Glomerular visceral epithelial cell (primary cell): ENCODE results near the gene ING3.

Source experiments
- DNase-seq: peaks from one replicate; pipeline ENCODE4 v3.0.0-alpha.2; 2016; ENCODE audit errors: extremely low spot score

The ING3 gene, protein sequence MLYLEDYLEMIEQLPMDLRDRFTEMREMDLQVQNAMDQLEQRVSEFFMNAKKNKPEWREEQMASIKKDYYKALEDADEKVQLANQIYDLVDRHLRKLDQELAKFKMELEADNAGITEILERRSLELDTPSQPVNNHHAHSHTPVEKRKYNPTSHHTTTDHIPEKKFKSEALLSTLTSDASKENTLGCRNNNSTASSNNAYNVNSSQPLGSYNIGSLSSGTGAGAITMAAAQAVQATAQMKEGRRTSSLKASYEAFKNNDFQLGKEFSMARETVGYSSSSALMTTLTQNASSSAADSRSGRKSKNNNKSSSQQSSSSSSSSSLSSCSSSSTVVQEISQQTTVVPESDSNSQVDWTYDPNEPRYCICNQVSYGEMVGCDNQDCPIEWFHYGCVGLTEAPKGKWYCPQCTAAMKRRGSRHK

DNA sequence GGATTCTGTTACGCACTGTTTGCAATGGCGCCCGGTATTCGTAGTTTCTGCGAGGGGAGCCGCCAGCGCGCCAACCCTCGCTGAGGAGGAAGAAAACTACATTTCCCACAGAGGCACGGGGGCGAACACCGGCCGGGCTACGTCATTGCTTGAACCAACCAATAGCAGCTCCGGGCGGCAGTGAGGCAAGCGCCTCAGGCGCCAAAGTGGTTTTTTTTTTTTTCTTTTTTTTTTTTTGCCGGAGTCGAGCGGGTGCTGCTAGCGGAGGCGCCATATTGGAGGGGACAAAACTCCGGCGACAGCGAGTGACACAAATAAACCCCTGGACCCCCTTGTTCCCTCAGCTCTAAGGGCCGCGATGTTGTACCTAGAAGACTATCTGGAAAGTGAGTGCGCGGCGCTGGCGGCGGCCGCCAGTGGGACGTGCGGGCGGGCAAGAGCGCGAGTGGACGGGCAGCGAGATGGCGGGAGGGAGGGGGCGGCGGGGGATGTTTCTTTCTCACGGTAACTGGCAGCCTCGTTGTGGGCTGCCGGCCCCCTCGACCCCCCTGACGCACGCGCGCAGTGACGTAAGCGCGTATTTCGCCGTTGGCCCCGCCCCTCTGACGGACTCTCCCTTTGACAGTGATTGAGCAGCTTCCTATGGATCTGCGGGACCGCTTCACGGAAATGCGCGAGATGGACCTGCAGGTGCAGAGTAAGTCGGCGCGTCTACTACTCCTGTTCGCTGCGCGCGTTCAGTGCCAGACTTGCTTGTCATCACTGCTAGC, at the start of gene ING3:
Gene ING3, plus strand, starts transcription at position 239 of the 770 bp plus-strand sequence. Its CDS starts 120 bp downstream, at position 359.
- peak; percentile 98 for DNase-seq

DNA sequence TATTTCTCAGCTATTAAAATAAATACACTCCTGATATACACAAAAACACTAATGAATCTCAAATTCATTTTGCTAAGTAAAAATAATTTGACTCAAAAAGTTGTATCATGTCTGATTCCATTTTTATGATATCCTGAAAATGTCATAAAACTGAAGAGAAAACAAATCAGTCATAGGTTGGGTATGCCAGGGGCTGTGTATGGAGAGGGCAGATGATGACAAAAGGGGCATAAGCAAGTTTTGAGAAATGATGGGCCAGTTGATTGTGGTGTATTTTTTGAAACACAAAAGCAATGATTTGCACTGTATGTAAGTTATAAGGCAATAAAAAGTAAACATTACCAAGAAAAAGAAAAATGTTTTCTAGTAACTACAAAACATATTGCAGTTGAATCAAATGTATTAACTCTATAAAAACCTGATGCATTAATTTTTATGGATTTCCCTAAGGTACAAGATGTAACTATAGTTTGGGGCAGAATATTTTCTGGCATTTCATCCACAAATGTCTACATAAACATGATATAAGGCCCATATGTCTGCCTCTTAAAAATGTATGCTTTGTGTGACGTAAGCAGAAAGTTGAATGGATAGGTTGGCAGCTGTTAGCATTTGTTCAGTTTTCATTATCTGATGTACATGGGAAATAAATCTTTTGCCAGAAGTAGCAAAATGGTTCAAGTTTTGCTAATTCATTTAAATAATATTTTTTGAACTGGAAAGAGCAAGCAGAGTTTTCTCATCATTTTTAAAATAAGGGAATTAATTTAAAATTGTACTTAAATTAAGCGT, 35.1 kb upstream of the ING3 start:
- DNase-seq: no peak

DNA sequence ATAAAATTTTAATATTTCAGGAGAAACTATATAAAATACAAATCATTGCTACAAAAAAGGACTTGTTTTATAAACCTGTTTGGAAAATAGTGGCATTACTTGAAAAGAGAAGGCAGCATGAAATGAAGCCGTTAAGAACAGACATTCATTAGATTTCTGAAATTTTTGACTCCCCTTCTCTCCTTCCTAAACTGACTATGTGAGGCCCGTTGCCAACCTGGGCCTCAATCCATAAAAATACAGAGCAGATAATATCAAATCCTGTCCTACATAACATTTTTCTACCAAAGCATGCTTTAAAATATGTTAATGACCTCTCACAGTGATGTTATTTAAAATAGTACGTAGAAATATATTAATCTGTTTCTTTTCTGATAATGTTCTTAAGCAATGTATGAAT, 34.5 kb upstream of the ING3 start:
- DNase-seq: no peak

DNA sequence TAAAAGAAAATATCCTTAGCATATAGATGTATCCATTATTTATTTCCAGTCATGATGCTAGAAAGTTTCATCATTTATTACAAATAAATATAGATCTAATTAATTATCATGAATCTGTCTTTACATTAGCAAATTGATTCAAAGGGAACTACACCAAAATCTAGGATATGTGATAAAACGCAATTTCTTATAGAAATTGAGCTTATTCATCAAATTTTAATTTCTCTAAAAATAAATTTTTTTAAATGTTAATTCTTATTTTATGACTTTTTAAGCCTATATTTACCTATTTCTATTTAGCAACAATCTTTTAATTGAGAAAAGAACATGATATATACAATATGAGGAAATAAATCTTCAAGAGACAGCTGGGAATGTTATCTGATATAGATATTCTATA, 34.0 kb upstream of the ING3 start:
- no peak for DNase-seq

DNA sequence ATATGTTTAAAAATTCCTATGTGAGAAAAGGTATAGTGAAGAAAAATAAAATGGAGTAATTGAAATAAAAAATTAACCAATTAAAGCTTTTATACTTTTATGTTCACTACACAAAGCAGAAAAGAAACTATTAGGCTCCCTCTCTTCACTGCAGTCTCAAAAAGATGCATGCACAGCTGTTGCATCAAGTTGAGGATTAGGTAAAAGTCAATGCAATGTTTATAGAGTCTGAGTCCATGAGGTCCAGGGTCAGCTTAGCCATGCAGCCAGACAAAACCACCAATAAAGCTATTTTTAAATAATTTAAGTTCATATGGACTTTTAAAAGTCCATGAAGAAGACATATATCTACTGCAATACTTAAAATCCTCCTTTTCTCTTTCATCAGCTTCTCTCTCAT, 31.1 kb upstream of the ING3 start:
- DNase-seq: no peak

DNA sequence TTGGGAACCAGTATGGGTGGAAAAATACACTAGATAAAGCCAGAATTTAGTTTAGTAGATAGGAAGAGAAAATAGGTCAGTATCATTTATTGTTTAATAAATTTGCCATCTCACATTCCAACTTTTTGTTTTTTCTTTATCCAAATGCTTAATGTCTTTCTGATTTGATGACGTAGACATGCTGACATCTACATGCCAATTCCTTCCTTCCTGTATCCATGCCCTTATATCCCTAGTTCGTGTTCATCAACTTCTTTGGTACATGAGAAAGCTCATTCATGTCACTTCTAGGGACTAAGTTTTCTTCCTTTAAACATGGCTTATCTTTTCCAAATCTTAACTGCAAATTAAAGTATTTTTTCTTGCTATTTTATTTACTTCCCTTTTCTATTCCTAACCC, 30.5 kb upstream of the ING3 start:
- DNase-seq: no peak

DNA sequence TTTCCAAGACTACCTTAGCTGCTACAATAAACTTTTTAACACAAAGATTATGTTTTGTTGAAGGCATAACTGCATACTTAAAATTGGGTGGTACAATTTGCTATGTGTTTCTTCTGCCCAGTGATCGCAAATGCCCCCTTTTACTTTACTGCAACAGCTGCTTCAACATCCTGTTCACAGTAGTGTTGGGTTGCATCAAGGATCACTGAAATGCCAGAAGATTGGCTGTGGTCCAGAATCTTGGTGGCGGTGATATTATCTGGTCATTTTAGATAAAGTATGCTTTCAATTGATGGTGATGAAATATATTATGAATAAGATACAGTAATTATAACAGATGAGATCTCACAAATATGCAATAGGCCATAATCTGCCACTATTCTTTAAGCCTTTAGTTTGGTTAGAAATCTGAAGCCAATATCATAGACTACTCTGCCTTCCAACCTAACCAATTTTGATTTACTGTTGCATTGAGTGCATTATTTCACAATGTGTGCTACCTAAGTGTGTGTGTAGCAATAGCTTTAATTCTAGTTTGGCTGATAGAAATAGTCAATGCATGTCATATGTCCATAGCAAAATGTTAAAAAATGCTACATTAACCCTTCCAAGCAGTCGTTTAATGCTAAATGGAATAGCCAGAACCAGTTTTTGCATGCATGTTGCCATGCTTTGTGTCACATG, 29.8 kb upstream of the ING3 start:
- no peak for DNase-seq

DNA sequence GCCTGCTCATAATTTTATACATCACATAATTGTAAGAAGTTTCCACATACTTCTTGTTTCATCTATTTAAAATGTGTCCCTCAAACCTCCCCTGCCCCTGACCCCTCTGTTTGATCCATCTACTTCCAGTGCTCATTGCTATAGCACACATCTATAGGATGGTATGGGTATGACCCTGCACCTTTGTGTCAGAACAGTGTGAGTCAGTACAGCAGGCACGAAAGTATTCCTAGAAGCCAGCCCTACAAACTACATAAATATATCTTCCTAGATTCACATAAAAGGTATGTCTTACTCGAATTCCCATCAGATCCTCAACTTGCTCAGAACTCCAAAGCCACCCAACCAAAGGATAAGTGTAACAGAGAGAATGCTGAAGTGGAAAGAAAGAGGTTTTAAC, 25.7 kb upstream of the ING3 start:
- no peak for DNase-seq

DNA sequence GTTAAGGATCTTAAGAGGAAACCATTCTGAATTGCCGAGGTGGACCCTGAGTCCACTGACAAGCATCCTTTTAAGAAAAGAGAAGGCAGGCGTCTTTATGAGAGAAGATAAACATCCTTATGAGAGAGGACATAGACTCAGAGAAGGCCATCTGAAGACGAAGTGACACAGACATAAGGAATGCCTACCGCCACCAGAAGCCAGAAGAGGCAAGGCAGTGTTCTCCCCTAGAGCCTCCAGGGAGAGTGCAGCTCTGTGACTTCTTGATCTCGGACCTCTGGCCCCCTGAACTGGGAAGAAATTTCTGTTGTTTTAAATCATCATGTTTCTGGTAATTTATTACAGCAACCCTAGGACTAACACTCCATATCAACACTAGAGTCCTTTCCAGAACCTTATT, 25.2 kb upstream of the ING3 start:
- no peak for DNase-seq

DNA sequence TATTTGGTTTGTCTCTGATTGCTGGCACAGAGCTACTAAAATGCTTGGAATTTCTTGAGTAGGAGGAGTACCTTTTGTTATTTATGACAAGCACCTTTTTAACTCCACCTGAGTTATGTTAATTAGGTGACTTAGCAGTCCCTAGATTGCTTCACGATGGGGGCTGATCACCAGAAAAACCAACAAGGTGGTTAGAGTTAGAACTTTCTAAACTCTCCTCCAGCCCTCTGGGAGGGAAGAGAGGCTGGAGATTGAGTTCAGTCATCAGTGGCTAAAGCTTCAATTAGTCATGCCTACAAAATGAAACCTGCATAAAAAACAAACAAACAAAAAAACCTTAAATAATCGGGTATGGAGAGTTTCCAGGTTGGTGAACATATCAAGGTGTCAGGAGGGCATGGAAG, 23.6 kb upstream of the ING3 start:
- no peak for DNase-seq

DNA sequence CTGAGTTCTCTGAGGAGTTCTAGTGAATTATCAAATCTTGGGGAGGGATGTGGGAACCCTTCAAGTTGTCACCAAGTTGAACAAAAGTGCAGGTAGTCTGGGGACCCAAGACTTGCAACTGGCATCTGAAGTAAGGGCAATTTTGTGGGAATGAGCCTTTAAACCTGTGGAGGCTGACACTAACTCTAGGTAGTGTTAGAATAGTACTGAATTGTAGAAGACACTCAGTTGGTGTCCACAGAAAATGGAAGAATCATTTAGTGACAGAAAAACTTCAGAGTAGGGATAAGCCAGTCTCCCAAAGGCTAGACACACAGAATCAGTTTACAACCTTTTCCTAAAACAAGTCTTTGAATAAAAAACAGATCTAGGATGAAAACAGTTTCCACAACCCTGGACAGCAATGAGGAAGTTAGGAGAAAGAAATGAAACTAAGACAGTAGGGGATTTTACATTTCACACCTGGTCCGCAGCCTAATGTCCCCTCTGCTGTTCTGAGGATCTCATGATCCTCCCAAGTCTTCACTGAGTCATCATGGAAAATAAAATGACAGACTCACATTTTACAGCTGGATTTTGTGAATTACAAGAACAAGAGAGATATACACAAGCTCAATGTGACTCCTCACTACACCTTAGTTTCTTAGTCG, 23.0 kb upstream of the ING3 start:
- no peak for DNase-seq

DNA sequence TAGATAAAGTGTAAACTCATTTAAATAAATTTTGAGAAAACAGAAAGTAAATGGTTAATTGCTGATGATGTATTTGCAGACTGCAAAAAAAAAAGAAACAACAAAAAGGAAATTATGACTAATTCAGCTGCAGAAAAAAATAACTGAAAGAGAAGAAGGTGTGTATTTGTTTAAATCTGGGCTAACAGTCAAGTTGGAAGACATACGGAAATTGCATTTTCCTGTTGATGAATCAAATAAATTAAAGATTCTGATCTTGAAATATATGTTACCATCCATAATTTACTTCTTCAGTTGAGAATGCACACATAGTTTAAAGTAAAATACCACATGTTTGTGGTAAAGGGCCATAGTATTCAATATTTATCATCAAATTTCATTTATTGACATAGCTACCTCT, 19.3 kb upstream of the ING3 start:
- no peak for DNase-seq

DNA sequence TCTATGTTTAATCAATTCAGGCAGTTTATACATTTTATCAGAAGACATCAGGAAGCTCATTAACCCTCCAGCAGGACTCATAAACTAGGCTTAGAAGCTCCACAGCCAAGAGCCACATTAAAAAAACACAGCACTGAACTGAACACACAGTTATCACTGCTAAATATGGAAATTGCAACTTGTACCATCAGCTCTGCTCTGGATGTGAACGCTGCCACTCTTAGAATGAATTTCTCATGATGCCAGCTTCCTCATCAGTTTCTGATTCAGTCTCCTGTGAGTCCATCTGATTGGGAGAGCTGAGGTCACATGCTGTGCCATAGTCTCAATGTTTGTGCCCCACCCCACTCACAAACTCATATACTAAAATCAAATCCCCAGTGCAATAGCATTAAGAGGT, 17.1 kb upstream of the ING3 start:
- no peak for DNase-seq

DNA sequence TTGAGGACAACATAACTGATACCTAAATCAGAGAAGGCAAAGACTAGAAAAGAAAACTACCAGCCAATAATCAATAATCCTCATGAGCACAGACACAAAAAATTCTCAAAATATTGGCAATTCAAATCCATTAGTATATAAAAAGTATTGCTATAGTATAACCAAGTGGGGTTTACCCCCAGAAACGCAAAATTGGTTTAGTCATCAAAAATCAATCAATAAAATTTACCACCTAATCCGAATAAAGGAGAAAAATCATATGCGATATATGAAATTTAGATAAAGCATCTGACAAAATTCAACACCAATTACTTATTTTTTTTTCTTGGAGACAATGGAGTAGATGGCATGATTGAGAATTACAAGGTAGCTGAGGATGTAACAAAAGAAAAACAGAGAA, 11.2 kb upstream of the ING3 start:
- DNase-seq: no peak

DNA sequence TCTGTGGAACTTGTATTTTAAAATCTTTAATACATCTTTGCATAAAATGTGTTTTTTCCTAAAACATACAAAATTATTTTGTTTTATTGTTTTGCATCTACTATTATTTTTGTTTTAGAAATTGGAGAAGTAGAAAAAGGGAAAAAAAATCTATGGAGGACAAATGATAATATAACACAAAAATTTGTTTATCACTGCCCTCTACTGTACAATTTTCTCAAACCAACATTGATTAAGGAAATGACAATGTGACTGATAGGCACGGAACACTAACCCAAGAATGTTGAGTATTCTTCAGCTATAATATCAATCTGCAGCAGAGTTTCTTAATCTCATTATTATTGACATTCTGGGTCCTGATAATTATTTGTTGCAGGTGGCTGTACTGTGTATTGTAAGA, 9.5 kb upstream of the ING3 start:
- peak; percentile 3 for DNase-seq

DNA sequence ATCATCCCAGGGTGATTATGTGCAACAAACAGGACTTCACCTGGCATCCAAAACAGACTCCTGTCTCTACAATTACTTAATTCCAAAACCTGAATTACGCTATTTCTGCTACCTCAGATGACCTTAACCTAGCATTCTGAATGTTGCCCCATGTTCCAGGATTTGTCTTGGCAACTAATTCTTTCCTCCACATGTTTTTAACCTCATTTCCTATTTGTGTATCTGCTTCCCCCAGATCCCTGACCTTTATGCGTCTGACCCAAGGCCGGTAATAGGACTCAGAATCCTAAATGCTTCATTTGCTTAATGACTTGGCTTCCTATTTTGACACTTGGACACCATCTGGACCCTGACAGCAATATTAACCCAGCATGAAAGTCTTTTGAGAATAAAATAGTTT, 8.7 kb upstream of the ING3 start:
- no peak for DNase-seq

DNA sequence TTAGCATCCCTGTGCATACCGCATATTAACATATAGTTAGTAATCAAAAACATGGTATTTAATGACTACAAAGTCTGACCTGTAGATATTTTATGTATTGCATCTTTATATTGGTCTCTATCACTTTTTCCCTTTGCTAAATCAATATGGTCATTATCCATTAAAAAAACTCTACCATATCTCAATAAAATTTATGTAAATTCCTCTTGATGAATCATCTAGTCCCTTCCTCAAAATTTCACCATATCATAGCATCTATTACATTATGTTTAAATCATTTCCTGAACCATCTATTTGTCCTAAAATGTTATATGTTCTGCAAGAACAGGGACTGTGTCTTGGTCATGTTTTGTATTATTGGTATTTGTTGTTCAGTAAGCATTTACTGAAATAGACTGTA, 7.7 kb upstream of the ING3 start:
- DNase-seq: no peak

DNA sequence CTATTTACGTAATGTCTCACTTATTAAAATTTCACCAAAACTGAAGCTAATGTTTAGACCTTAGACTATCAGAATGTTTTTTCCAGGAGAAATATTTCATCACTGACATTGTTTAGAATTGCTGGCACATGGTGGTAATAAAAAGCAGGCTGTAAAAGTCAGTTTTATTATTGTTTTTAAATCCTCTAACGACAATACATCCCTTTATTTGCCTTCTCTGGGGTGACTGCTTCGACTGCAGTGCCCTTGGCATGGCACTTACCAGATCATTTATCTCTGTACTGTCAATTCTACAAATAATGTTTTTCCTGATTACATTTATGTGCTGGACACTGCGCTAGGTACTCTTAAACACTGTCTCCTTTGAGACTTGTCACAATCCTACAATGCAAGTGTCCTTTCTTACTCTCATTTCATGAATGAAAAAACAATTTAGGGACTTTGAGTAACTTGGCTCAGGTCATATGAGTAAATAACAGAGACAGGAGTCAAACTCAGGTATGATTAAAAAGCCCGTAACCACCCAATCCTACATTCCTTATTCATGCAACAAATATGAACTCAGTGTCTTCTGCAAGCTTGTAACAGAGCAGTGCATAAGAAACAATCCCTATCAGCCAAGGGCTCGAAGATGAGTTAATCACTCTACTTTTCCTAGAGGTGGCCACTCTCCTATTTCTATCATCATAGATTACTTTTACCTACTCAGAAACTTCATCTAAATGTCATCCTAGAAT, 5.6 kb upstream of the ING3 start:
- DNase-seq: no peak

DNA sequence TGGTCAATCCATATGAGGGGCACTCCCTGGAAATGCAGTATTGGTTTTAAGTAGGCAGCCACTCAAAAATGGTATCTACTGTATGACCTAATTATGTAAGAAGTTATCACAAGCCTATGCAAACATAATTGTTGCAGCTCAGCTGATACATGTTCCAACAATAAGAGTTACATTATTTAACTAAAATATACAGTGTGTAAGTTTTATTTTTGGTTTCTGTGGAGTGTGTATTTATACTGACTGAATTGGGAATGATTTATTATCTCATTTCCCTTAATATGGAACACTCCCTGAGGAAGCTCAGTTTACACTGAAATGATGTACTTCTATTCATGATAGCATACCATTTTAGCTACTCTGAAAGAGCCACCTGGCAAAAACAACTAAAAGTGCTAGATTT, 2.6 kb upstream of the ING3 start:
- DNase-seq: no peak

DNA sequence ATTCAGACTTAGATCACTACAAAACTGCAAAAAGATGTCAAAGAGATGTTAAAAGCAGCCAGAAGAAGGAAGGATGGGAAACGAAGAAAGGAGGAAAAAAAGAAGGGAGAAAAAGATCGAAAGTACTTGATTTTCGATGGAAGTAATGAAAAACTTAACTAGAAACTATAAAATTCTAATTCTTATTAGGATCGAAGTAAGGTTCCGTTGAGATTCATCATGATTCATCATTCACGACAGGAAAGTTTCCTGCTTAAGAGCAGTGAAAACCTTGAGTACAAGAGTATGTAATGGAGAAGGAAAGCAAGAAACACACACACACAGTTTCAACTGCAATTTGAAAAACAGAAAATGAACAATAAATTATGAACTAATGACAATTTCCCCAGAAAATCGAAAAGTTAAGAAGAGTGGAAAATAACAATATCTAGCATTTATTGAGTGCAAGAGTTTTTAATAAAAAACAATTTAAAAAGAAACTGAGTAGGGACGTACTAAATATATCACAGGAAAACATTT, 1.1 kb upstream of the ING3 start:
- peak; percentile 4 for DNase-seq
